ENCODE data around the gene LIG1.

DNA sequence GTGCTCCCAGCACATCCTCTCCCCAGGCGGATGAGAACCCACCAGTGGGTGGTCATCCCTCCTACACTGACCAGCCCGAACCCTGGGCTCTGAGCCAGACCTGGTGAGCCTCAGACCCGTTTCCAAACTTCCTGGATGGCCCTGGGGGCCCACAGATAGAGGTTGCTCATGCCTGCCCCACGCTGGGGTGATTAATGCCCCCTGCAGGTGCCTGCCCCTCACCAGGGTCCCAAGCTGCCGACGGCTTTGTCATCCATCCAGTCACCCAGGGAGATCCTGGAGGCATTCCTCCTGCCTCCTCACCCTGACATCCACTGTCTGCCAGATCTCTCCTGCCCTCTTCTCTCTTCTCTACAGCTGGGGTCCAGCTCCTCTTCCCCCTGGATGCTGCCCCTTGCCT, 31.1 kb downstream of the LIG1 start:
- TF ChIP-seq ZBTB33 (CRISPR knock-in tag; IDR thresholded peaks at IDR 0.05) = no peak
- TF ChIP-seq FOXO1 (CRISPR knock-in tag; IDR thresholded peaks at IDR 0.05) = no peak
- no peak for TF ChIP-seq ZNF121 (CRISPR knock-in tag; IDR thresholded peaks at IDR 0.05)
- no peak for TF ChIP-seq ZNF841 (CRISPR knock-in tag; IDR thresholded peaks at IDR 0.05; ENCODE audit: borderline replicate concordance)
- TF ChIP-seq, protein P1, sequence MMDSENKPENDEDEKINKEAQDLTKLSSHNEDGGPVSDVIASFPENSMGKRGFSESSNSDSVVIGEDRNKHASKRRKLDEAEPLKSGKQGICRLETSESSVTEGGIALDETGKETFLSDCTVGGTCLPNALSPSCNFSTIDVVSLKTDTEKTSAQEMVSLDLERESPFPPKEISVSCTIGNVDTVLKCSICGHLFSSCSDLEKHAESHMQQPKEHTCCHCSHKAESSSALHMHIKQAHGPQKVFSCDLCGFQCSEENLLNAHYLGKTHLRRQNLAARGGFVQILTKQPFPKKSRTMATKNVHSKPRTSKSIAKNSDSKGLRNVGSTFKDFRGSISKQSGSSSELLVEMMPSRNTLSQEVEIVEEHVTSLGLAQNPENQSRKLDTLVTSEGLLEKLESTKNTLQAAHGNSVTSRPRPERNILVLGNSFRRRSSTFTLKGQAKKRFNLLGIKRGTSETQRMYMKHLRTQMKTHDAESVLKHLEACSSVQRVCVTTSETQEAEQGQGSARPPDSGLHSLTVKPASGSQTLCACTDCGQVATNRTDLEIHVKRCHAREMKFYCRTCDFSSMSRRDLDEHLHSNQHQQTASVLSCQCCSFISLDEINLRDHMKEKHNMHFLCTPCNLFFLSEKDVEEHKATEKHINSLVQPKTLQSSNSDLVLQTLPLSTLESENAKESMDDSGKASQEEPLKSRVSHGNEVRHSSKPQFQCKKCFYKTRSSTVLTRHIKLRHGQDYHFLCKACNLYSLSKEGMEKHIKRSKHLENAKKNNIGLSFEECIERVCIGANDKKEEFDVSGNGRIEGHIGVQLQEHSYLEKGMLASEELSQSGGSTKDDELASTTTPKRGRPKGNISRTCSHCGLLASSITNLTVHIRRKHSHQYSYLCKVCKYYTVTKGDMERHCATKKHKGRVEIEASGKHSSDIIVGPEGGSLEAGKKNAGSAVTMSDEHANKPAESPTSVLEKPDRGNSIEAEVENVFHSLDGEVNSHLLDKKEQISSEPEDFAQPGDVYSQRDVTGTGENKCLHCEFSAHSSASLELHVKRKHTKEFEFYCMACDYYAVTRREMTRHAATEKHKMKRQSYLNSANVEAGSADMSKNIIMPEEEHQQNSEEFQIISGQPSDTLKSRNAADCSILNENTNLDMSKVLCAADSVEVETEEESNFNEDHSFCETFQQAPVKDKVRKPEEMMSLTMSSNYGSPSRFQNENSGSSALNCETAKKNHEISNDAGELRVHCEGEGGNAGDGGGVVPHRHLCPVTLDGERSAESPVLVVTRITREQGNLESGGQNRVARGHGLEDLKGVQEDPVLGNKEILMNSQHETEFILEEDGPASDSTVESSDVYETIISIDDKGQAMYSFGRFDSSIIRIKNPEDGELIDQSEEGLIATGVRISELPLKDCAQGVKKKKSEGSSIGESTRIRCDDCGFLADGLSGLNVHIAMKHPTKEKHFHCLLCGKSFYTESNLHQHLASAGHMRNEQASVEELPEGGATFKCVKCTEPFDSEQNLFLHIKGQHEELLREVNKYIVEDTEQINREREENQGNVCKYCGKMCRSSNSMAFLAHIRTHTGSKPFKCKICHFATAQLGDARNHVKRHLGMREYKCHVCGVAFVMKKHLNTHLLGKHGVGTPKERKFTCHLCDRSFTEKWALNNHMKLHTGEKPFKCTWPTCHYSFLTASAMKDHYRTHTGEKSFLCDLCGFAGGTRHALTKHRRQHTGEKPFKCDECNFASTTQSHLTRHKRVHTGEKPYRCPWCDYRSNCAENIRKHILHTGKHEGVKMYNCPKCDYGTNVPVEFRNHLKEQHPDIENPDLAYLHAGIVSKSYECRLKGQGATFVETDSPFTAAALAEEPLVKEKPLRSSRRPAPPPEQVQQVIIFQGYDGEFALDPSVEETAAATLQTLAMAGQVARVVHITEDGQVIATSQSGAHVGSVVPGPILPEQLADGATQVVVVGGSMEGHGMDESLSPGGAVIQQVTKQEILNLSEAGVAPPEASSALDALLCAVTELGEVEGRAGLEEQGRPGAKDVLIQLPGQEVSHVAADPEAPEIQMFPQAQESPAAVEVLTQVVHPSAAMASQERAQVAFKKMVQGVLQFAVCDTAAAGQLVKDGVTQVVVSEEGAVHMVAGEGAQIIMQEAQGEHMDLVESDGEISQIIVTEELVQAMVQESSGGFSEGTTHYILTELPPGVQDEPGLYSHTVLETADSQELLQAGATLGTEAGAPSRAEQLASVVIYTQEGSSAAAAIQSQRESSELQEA (CRISPR knock-in tag; IDR thresholded peaks at IDR 0.05; ENCODE audit: not compliant biosample characterization) = no peak
- TF ChIP-seq EZH2 (conservative IDR thresholded peaks at IDR 0.05; ENCODE audit: low read depth, low read length) = no peak
- TF ChIP-seq CTCF (CRISPR knock-in tag; IDR thresholded peaks at IDR 0.05) = no peak
